Omental fat pad (tissue), 4 donors: ENCODE results near the gene ADCY2. TPM values are rescaled to one million over a fixed set of nuclear protein-coding genes. Genes with fewer than 3 reads are reported as not detected.

Experiments used
- ATAC-seq: fragments of 150-250 bp; one replicate; pipeline ENCODE4 v1.9.1; 2016; ENCODE audit warnings: mild to moderate bottlenecking, moderate library complexity; ENCODE audit not compliant: low FRiP score
- DNase-seq: peaks from one replicate; pipeline ENCODE4 v3.0.0-alpha.2; 2019; ENCODE audit warnings: low spot score
- total RNA-seq, 4 donors: library from RNA; depleted of rRNA; stranded (reverse); fragments of >200 nt; gene quantifications; one replicate each; pipeline ENCODE4 v1.1.0, GENCODE V29; 2016
- TF ChIP-seq, protein P1 (sequence below), 3 donors: fragments of 450-650 bp; IDR thresholded peaks; one replicate each; pipeline ENCODE4 v1.5.1; 2016 to 2017; ENCODE audit warnings: antibody characterized with exemption in 3 of 3, mild to moderate bottlenecking in 3 of 3, moderate library complexity in 2 of 3

The ADCY2 gene
- total RNA-seq, 4 donors from 2014 or later = 1.1 to 2.4 (median 1.7) TPM

DNA sequence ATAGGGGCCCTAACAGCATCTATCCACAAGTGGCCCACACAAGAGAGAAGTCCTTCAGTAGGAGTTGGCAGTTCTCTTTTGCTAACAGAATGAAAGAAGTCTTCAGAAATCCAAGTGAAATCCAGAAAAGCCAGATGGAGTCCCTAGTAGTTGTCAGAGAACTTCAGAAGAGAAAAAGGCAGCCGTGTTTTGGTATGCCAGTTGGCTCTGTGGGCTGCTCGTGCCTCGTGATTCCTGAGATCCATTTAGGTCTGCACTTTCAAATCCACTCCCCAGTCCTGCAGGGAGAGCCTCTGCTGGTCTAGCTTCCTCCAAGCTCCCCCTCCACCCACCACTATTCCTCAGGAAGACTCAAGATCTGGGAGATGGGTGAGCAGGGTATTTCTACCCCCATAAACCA is 386.0 kb downstream of the ADCY2 start:
- no peak for DNase-seq
- no peak for ATAC-seq
- TF ChIP-seq, protein P1, sequence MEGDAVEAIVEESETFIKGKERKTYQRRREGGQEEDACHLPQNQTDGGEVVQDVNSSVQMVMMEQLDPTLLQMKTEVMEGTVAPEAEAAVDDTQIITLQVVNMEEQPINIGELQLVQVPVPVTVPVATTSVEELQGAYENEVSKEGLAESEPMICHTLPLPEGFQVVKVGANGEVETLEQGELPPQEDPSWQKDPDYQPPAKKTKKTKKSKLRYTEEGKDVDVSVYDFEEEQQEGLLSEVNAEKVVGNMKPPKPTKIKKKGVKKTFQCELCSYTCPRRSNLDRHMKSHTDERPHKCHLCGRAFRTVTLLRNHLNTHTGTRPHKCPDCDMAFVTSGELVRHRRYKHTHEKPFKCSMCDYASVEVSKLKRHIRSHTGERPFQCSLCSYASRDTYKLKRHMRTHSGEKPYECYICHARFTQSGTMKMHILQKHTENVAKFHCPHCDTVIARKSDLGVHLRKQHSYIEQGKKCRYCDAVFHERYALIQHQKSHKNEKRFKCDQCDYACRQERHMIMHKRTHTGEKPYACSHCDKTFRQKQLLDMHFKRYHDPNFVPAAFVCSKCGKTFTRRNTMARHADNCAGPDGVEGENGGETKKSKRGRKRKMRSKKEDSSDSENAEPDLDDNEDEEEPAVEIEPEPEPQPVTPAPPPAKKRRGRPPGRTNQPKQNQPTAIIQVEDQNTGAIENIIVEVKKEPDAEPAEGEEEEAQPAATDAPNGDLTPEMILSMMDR (IDR thresholded peaks at IDR 0.05) = no peak

DNA sequence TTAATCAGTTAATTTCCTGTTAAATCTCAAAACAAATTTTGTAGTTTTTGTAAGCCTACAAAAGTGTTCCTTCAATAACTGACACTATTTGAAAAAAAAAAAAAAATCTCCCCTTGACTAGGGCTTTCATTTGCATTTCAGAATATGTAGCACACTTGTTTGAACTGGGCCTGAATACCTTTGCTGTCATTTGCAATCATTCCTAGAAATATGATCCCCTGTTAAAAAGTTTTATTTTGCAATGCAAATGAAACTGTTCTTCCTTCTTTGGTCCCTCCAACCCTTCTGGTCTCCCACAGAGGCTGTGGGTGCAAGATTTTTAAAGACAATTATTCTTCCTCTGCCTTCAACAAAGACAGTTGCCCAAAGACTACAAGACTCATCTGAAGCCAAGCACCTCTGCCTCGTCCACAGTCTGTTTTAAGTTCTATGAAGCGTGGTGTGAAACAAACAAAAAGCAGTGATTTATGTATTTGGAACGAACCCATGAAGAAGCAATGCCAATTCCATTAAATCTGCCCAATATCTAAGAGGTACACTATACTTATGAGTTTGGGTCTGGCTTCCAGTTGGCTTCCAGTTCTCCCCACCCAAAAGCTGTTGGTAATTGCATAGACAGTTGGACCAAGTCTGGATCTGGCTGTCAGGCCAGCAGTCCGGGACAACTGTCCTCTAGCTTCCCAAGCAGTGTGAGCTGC is 388.9 kb downstream of the ADCY2 start:
- no peak for ATAC-seq
- TF ChIP-seq, protein P1 (IDR thresholded peaks at IDR 0.05) = no peak

DNA sequence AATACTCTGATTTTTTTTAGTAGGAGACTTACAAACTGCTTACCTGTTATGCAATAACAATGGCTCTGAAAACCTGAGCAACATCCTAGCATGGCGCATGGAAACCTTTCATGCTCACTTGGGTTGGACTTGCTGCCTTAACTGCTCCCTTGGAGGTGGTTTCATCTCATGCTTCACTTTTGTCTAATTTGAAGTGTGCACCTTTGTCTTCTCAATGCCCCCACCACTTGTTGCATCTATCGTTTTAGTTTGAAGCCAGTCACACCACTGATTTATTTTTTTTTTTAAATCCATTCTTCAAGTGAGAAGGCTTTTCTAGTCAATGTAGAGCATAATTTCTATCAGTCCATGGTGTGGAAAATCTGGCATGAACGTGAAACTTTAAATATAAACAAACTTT is 391.8 kb downstream of the ADCY2 start:
- ATAC-seq (no peak), DNase-seq (no peak)
- TF ChIP-seq, protein P1 (IDR thresholded peaks at IDR 0.05) = no peak

More for the DNA sequence above, 388.9 kb downstream of the ADCY2 start:
- DNase-seq = no peak

DNA sequence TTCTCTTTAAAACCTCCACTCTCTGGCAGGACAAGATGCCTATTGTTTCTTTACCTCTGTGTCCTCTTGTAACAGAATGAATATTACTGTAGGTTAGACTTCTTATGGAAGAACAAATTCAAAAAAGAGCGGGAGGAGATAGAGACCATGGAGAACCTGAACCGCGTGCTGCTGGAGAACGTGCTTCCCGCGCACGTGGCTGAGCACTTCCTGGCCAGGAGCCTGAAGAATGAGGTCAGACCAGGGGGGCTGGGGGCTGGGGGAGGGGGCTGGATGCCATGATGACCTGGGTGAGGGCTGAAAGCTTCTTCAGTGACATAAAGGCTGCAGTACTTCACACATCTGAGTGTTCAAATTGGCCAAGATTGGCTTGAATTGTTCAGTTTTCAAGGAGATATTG is 393.6 kb downstream of the ADCY2 start:
- TF ChIP-seq, protein P1 (IDR thresholded peaks at IDR 0.05) = no peak
- no peak for DNase-seq
- ATAC-seq = no peak

DNA sequence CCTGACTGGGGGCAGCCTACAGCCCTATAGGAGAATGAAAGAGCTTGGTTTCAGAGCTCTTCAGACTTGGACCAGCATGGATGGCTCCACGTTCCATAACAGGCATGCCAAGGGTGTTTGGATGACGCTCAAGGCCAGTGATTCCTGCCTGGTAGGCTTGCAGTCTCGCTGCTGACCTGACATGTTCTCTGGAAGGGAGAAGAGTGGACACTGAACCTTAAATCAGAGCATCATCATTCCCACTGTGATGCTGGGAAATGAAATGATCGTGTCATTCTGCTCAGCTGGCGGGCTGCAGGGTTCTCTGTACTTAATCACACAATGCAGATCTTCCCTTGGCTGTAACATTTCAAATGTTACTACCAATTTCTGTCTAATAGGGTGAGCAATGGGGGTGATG is 398.0 kb downstream of the ADCY2 start:
- DNase-seq (no peak), ATAC-seq (no peak)
- TF ChIP-seq, protein P1 (IDR thresholded peaks at IDR 0.05) = no peak

DNA sequence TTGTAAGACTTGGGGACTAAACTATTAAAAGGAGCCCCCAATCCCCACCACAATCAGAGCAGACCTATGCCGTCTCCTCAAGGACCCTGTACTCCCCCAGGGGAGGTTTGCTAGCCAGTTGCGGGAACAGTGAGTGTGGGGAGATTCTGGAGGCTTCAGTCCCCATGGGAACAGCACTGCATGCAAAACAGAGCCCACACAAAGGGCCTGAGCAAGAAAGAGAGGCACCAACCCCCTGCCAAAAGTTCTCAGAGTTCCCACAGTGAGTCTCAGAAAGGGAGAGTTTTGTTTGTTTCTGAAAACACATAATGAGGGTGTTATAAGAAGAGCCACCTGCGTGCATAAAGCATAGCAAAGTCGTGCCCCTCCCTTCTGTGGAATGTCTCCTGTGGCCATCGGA is 398.4 kb downstream of the ADCY2 start:
- ATAC-seq (no peak), DNase-seq (no peak)
- TF ChIP-seq, protein P1 (IDR thresholded peaks at IDR 0.05) = no peak

DNA sequence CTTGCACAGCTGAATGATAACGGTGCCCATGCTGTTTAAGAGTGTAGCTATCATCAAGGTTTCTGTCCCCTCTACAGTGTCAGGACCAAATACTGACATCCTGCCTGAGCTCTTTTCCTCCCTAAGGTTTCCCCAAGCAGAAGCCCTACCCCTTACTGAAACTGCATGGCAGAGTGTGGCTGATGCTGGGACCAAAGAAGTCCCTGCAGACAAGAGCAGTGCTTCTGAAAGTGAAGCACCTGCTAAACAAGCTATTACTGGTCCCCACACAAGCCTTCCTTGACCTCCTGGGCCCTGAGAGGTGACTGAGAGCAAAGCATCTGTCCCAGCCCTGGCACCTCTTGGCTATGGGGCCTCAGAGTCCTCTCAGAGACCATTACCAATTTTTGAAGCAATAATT is 398.9 kb downstream of the ADCY2 start:
- ATAC-seq = no peak

More for the DNA sequence above, 398.9 kb downstream of the ADCY2 start:
- TF ChIP-seq, protein P1 (IDR thresholded peaks at IDR 0.05) = no peak
- no peak for DNase-seq
